ENCODE data around the gene PFDN1. TPM values are rescaled to one million over a fixed set of nuclear protein-coding genes. Genes with fewer than 3 reads are reported as not detected.

PFDN1 gene
- polyA plus RNA-seq, 1 experiment, result 114 TPM

GRCh38 chr5:140250386-140250785 lies 52.5 kb downstream of the PFDN1 start:
- H3K36me3 ChIP-seq (ENCODE audit: control insufficient read depth, insufficient read depth, low read length), result no peaks in the 10 kb centered on the region; the same call in 1 of the 2 replicates
- no peak for DNase-seq (ENCODE audit: low read depth)
- H3K27me3 ChIP-seq (ENCODE audit: control insufficient read depth, insufficient read depth, low read length), result no peaks in the 10 kb centered on the region
- CTCF ChIA-PET, result interaction anchor here (23.5 kb wide), 1 partner anchor 95 kb away, joined by 813 read pairs; the partner anchor contains the start of gene HBEGF
- no peak for TF ChIP-seq CTCF (IDR thresholded peaks at IDR 0.05; ENCODE audit: insufficient read depth, low read depth, low read length)
- POLR2A ChIA-PET, result interaction anchor here (0.7 kb wide), 1 partner anchor 70 kb away, joined by 3 read pairs; no protein-coding TSS in a partner anchor
- no peak overlapping the region for H3K4me3 ChIP-seq (ENCODE audit: low read depth, low read length)

GRCh38 chr5:140249536-140249935 lies 53.4 kb downstream of the PFDN1 start:
- POLR2A ChIA-PET, result no interaction called here
- CTCF ChIA-PET, result interaction anchor here (23.5 kb wide), 1 partner anchor 96 kb away, joined by 813 read pairs; the partner anchor contains the start of gene HBEGF

GRCh38 chr5:140248414-140248813 lies 54.5 kb downstream of the PFDN1 start:
- CTCF ChIA-PET, result interaction anchor here (14.1 to 23.5 kb wide), 2 partner anchors 97 to 115 kb away, joined by 230 to 813 read pairs; partner anchors contain the start of genes HBEGF and SLC4A9
- H3K27me3 ChIP-seq (ENCODE audit: control insufficient read depth, insufficient read depth, low read length), result no peaks in the 10 kb centered on the region
- no peak overlapping the region for H3K4me3 ChIP-seq (ENCODE audit: low read depth, low read length)
- POLR2A ChIA-PET, result no interaction called here
- H3K36me3 ChIP-seq (ENCODE audit: control insufficient read depth, insufficient read depth, low read length), result no peaks in the 10 kb centered on the region
- TF ChIP-seq CTCF (IDR thresholded peaks at IDR 0.05; ENCODE audit: insufficient read depth, low read depth, low read length), result no peak
- no peak for DNase-seq (ENCODE audit: low read depth)

More at GRCh38 chr5:140249536-140249935, 53.4 kb downstream of the PFDN1 start:
- no peak for TF ChIP-seq CTCF (IDR thresholded peaks at IDR 0.05; ENCODE audit: insufficient read depth, low read depth, low read length)
- Histone ChIP-seq H3K4me3 (ENCODE audit: low read depth, low read length) (no peak overlapping the region), H3K36me3 (ENCODE audit: control insufficient read depth, insufficient read depth, low read length) (no peaks in the 10 kb centered on the region), H3K27me3 (ENCODE audit: control insufficient read depth, insufficient read depth, low read length) (no peaks in the 10 kb centered on the region)
- no peak for DNase-seq (ENCODE audit: low read depth)

- POLR2A ChIA-PET, result interaction anchor here (1.5 kb wide), 1 partner anchor 100 kb away, joined by 4 read pairs; the partner anchor contains the start of gene HBEGF
- no peak for TF ChIP-seq CTCF (IDR thresholded peaks at IDR 0.05; ENCODE audit: insufficient read depth, low read depth, low read length)
These were observed 56.4 kb downstream of the PFDN1 start for GRCh38 chr5:140246378-140247122.

GRCh38 chr5:140245926-140246325 lies 57.0 kb downstream of the PFDN1 start:
- Histone ChIP-seq H3K4me3 (ENCODE audit: low read depth, low read length) (no peak overlapping the region), H3K36me3 (ENCODE audit: control insufficient read depth, insufficient read depth, low read length) (no peaks in the 10 kb centered on the region), H3K27me3 (ENCODE audit: control insufficient read depth, insufficient read depth, low read length) (no peaks in the 10 kb centered on the region)
- no peak for TF ChIP-seq CTCF (IDR thresholded peaks at IDR 0.05; ENCODE audit: insufficient read depth, low read depth, low read length)
- ChIA-PET POLR2A (interaction anchor here (1.5 kb wide), 1 partner anchor 100 kb away, joined by 4 read pairs; the partner anchor contains the start of gene HBEGF), CTCF (interaction anchor here (1.1 to 23.5 kb wide), 6 partner anchors 10 to 127 kb away, joined by 4 to 813 read pairs (median 12); partner anchors contain the start of genes HBEGF and SLC4A9)
- no peak for DNase-seq (ENCODE audit: low read depth)

More at GRCh38 chr5:140246378-140247122, 56.4 kb downstream of the PFDN1 start:
- Histone ChIP-seq H3K27me3 (ENCODE audit: control insufficient read depth, insufficient read depth, low read length) (no peaks in the 10 kb centered on the region), H3K4me3 (ENCODE audit: low read depth, low read length) (no peak overlapping the region), H3K36me3 (ENCODE audit: control insufficient read depth, insufficient read depth, low read length) (no peaks in the 10 kb centered on the region)
- CTCF ChIA-PET, result interaction anchor here (1.1 to 23.5 kb wide), 5 partner anchors 11 to 117 kb away, joined by 4 to 813 read pairs (median 14); partner anchors contain the start of genes HBEGF and SLC4A9
- DNase-seq (ENCODE audit: low read depth), result peak; percentile 49
